B cell (primary cell): ENCODE results near the gene RAB43.
"Not testable (repeated sequence)": the region's sequence is repeated elsewhere in the genome, so short reads cannot be mapped to it uniquely, and the experiment has no call there.

Experiments used
- CTCF ChIP-seq: fragments of 200-600 bp; IDR thresholded peaks from one replicate; pipeline ENCODE4 v1.8.0; 2022; ENCODE audit warnings: antibody characterized with exemption, mild to moderate bottlenecking
- EZH2 ChIP-seq: IDR thresholded peaks from 2 replicates; pipeline ENCODE4 v1.6.1; 2012; ENCODE audit warnings: borderline replicate concordance, low read depth, mild to moderate bottlenecking, moderate library complexity, low read length; ENCODE audit not compliant: insufficient read depth, poor library complexity, severe bottlenecking

GRCh38 chr3:129069313-129070085 lies 52.1 kb downstream of the RAB43 start:
- TF ChIP-seq CTCF, EZH2: not testable (repeated sequence)
